Upper lobe of right lung (tissue), 1 donor: Measurements from ENCODE around the gene ARF3. TPM values are rescaled to one million over a fixed set of nuclear protein-coding genes. Genes with fewer than 3 reads are reported as not detected.

ENCODE experiments used
- ATAC-seq: fragments of 200-7000 bp; cut with Tn5 transposase; one replicate; pipeline ENCODE4 v1.9.1; 2020; ENCODE audit warnings: mild to moderate bottlenecking, moderate library complexity
- DNase-seq: peaks from one replicate; pipeline ENCODE4 v3.0.0-alpha.2; 2020
- H3K27ac ChIP-seq: fragments of 200-600 bp; one replicate; pipeline ENCODE4 v1.8.0; 2022
- H3K27me3 ChIP-seq: fragments of 200-600 bp; one replicate; pipeline ENCODE4 v1.8.0; 2022; ENCODE audit warnings: mild to moderate bottlenecking
- H3K36me3 ChIP-seq: fragments of 200-600 bp; one replicate; pipeline ENCODE4 v1.8.0; 2022
- H3K4me1 ChIP-seq: fragments of 200-600 bp; one replicate; pipeline ENCODE4 v1.8.0; 2022
- H3K4me3 ChIP-seq: fragments of 200-600 bp; one replicate; pipeline ENCODE4 v1.8.0; 2022; ENCODE audit warnings: mild to moderate bottlenecking
- H3K9me3 ChIP-seq: fragments of 200-600 bp; one replicate; pipeline ENCODE4 v1.8.0; 2022
- CTCF ChIP-seq: fragments of 200-600 bp; IDR thresholded peaks from one replicate; pipeline ENCODE4 v1.8.0; 2022; ENCODE audit warnings: antibody characterized with exemption
- intact Hi-C: fragments of 100-400 bp; cut with DNase I; formaldehyde crosslinking; loops from one replicate; pipeline ENCODE4 v1.11.0; 2022
- total RNA-seq: library from RNA; stranded (reverse); fragmentation: NEBNext Ultra II Directional; extraction: Animal tissue kit (Norgen Biotek cat#: 25700); gene quantifications from one replicate; pipeline ENCODE4 v1.2.1, GENCODE V29; 2021
- donor health status: DM: no; HTN: yes; CAD: no; lungs with severe emphysema.

The ARF3 gene
- total RNA-seq, 1 donor from 2014 or later, result 146 TPM

GRCh38 chr12:48958049-48958388 lies 732 bp upstream of the ARF3 start:
- intact Hi-C loops, result no loop called here
- DNase-seq (no peak), ATAC-seq (no peak)
- Histone ChIP-seq H3K4me1 (peaks cover 24% of the 10 kb centered on the region), H3K36me3 (peaks cover under 1% of the 10 kb centered on the region), H3K27ac (no peak overlapping the region), H3K27me3 (no peaks in the 10 kb centered on the region), H3K4me3 (peak overlapping the region; percentile 97), H3K9me3 (no peaks in the 10 kb centered on the region)
- no peak for TF ChIP-seq CTCF

GRCh38 chr12:48956279-48957140 lies 777 bp downstream of the ARF3 start:
- intact Hi-C loops, result no loop called here
- peak; percentile 91 for DNase-seq
- no peaks in the 10 kb centered on the region for H3K9me3 ChIP-seq
- no peaks in the 10 kb centered on the region for H3K27me3 ChIP-seq
- TF ChIP-seq CTCF, result no peak
- peak overlapping the region; percentile 97 for H3K4me3 ChIP-seq
- peaks cover 7% of the 10 kb centered on the region for H3K36me3 ChIP-seq
- ATAC-seq, result peak; percentile 88
- H3K4me1 ChIP-seq, result peaks cover 24% of the 10 kb centered on the region
- H3K27ac ChIP-seq, result peak overlapping the region; percentile 85

GRCh38 chr12:48954841-48955501 lies 2.3 kb downstream of the ARF3 start:
- H3K4me1 ChIP-seq, result peaks cover 24% of the 10 kb centered on the region
- no peak overlapping the region for H3K4me3 ChIP-seq
- DNase-seq (no peak), ATAC-seq (peak; percentile 1)
- H3K27ac ChIP-seq, result no peak overlapping the region
- H3K9me3 ChIP-seq, result no peaks in the 10 kb centered on the region
- no peak for TF ChIP-seq CTCF
- H3K27me3 ChIP-seq, result no peaks in the 10 kb centered on the region
- peaks cover 7% of the 10 kb centered on the region for H3K36me3 ChIP-seq
- intact Hi-C loops, result no loop called here

- H3K36me3 ChIP-seq, result peaks cover 8% of the 10 kb centered on the region
- intact Hi-C loops, result no loop called here
- H3K27me3 ChIP-seq, result no peaks in the 10 kb centered on the region
- H3K4me1 ChIP-seq, result peaks cover 24% of the 10 kb centered on the region
- no peak overlapping the region for H3K4me3 ChIP-seq
- H3K27ac ChIP-seq, result no peak overlapping the region
- TF ChIP-seq CTCF, result no peak
- ATAC-seq, result no peak
- no peak for DNase-seq
- no peaks in the 10 kb centered on the region for H3K9me3 ChIP-seq
These were observed 3.2 kb downstream of the ARF3 start for GRCh38 chr12:48954061-48954460.

- no peak for DNase-seq
- TF ChIP-seq CTCF, result no peak
- intact Hi-C loops, result no loop called here
- Histone ChIP-seq H3K4me1 (peaks cover 20% of the 10 kb centered on the region), H3K27ac (no peak overlapping the region), H3K27me3 (no peaks in the 10 kb centered on the region), H3K9me3 (no peaks in the 10 kb centered on the region), H3K36me3 (peaks cover 12% of the 10 kb centered on the region), H3K4me3 (no peak overlapping the region)
- no peak for ATAC-seq
These were observed 4.6 kb downstream of the ARF3 start for GRCh38 chr12:48952691-48953090.
